ENCODE measurements around the gene WNT7A.

DNA sequence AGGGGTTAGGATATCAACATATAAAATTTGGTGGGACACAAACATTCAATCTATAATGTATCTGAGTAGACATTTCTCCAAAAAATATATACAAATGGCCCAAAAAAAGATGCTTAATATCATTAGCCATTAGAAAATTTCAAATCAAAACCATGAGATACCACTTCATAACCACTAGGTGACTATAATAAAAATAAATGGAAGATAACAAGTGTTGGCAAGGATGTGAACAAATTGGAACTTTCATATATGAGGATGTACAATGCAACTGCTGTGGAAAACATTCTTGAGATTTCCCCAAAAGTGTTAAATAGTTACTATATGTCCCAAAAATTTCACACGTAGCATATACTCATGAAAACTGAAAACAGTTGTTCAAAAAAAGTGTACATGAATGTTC lies 36.5 kb upstream of the WNT7A start:
- TF ChIP-seq, protein P1, sequence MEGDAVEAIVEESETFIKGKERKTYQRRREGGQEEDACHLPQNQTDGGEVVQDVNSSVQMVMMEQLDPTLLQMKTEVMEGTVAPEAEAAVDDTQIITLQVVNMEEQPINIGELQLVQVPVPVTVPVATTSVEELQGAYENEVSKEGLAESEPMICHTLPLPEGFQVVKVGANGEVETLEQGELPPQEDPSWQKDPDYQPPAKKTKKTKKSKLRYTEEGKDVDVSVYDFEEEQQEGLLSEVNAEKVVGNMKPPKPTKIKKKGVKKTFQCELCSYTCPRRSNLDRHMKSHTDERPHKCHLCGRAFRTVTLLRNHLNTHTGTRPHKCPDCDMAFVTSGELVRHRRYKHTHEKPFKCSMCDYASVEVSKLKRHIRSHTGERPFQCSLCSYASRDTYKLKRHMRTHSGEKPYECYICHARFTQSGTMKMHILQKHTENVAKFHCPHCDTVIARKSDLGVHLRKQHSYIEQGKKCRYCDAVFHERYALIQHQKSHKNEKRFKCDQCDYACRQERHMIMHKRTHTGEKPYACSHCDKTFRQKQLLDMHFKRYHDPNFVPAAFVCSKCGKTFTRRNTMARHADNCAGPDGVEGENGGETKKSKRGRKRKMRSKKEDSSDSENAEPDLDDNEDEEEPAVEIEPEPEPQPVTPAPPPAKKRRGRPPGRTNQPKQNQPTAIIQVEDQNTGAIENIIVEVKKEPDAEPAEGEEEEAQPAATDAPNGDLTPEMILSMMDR (IDR thresholded peaks at IDR 0.05; ENCODE audit: low read length), result no peak
- no peak for TF ChIP-seq EZH2 (optimal IDR thresholded peaks at IDR 0.05; ENCODE audit: low read depth, low read length)
- TF ChIP-seq EZH2phosphoT487 (IDR thresholded peaks at IDR 0.05; ENCODE audit: low read length), result no peak
